Body of pancreas (tissue), 4 donors: ENCODE results near the gene TMEM141.
"Not testable (repeated sequence)": the region's sequence is repeated elsewhere in the genome, so short reads cannot be mapped to it uniquely, and the experiment has no call there.

Experiments used
- POLR2A ChIP-seq, 3 donors: fragments of 450-650 bp; IDR thresholded peaks; one replicate each; pipeline ENCODE4 v1.6.1; 2016; ENCODE audit warnings: antibody characterized with exemption in 3 of 3, mild to moderate bottlenecking in 2 of 3
- TF ChIP-seq, protein P1 (sequence below), 7 experiments: fragments of 450-650 bp in 4 of 7; fragments of 200-600 bp in 3 of 7; sonication (generic) in 3 of 7; IDR thresholded peaks; one replicate each; pipeline ENCODE4 v1.5.1; 2016 to 2019; ENCODE audit warnings: antibody characterized with exemption in 7 of 7

DNA sequence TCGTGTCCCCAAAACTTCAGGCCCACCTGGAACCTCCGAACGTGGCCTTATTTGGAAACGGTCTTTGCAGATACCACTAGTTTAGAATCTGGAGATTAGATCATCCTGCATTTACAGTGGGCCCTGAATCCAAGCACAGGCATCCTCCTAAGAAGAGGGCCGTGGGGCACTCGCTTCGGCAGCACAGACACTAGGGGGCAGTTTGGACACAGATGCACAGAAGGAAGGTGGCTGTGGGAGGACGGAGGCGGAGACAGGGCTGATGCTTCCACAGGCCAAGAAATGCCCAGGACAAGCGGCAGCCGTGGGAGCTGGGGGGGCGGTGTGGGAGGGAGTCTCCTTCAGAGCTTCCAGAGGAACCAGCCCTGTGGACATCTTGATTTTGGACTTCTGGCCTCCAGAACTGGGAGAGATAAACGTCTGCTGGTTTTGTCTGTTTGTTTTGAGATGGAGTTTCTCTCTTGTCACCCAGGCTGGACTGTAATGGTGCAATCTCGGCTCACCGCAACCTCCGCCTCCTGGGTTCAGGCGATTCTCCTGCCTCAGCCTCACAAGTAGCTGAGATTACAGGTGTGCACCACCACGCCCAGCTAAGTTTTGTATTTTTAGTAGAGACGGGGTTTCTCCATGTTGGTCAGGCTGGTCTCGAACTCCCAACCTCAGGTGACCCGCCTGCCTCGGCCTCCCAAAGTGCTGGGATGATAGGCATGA lies 30.2 kb upstream of the TMEM141 start:
- TF ChIP-seq, protein P1, sequence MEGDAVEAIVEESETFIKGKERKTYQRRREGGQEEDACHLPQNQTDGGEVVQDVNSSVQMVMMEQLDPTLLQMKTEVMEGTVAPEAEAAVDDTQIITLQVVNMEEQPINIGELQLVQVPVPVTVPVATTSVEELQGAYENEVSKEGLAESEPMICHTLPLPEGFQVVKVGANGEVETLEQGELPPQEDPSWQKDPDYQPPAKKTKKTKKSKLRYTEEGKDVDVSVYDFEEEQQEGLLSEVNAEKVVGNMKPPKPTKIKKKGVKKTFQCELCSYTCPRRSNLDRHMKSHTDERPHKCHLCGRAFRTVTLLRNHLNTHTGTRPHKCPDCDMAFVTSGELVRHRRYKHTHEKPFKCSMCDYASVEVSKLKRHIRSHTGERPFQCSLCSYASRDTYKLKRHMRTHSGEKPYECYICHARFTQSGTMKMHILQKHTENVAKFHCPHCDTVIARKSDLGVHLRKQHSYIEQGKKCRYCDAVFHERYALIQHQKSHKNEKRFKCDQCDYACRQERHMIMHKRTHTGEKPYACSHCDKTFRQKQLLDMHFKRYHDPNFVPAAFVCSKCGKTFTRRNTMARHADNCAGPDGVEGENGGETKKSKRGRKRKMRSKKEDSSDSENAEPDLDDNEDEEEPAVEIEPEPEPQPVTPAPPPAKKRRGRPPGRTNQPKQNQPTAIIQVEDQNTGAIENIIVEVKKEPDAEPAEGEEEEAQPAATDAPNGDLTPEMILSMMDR (IDR thresholded peaks at IDR 0.05), result peak; percentile 16 to 42 (median 28)
- TF ChIP-seq POLR2A (IDR thresholded peaks at IDR 0.05), result not testable (repeated sequence)
